DND-41 (cell line): ENCODE results near the gene SERGEF.
"Not testable (repeated sequence)": the region's sequence is repeated elsewhere in the genome, so short reads cannot be mapped to it uniquely, and the experiment has no call there.

Experiments used
- ATAC-seq: fragments of 200-7000 bp; cut with Tn5 transposase; 3 replicates; pipeline ENCODE4 v1.9.1; 2021; ENCODE audit warnings: low read depth; ENCODE audit not compliant: insufficient read depth
- DNase-seq: peaks from one replicate; pipeline ENCODE4 v3.0.0-alpha.2; 2020
- H2AFZ ChIP-seq: 2 replicates; pipeline ENCODE4 v1.6.0; 2012; ENCODE audit warnings: low read depth, low read length
- H3K27ac ChIP-seq: 2 replicates; pipeline ENCODE4 v1.5.1; 2012; ENCODE audit warnings: low read length, inconsistent platforms
- H3K27me3 ChIP-seq: fragments of 200-600 bp; sonication (generic); 2 replicates; pipeline ENCODE4 v1.6.0; 2012; ENCODE audit warnings: low read length, mild to moderate bottlenecking, inconsistent platforms; ENCODE audit not compliant: insufficient read depth, poor library complexity
- H3K36me3 ChIP-seq: 2 replicates; pipeline ENCODE4 v1.5.1; 2012; ENCODE audit warnings: low read length, inconsistent platforms; ENCODE audit not compliant: insufficient read depth
- H3K4me1 ChIP-seq: 2 replicates; pipeline ENCODE4 v1.5.1; 2012; ENCODE audit warnings: mild to moderate bottlenecking, low read length; ENCODE audit not compliant: insufficient read depth
- H3K4me2 ChIP-seq: 2 replicates; pipeline ENCODE4 v1.6.0; 2012; ENCODE audit warnings: mild to moderate bottlenecking, moderate library complexity, low read length, inconsistent platforms; ENCODE audit not compliant: insufficient read depth
- H3K4me3 ChIP-seq, 2 experiments: fragments of 200-600 bp in 1 of 2; shearing (Covaris generic) in 1 of 2; 2 replicates each; pipeline ENCODE4 v1.5.1; 2012 to 2016; ENCODE audit warnings: inconsistent platforms in 2 of 2, low read length in 2 of 2, mild to moderate bottlenecking in 2 of 2, low read depth in 1 of 2, moderate library complexity in 1 of 2
- H3K79me2 ChIP-seq: 2 replicates; pipeline ENCODE4 v1.6.0; 2012; ENCODE audit warnings: low read length, inconsistent platforms; ENCODE audit not compliant: insufficient read depth
- H3K9ac ChIP-seq: 2 replicates; pipeline ENCODE4 v1.6.0; 2012; ENCODE audit warnings: low read depth, mild to moderate bottlenecking, inconsistent platforms, low read length, moderate library complexity
- H3K9me3 ChIP-seq: 2 replicates; pipeline ENCODE4 v1.5.1; 2012; ENCODE audit warnings: low read length, moderate library complexity, mild to moderate bottlenecking, inconsistent platforms; ENCODE audit not compliant: insufficient read depth, severe bottlenecking
- H4K20me1 ChIP-seq: 2 replicates; pipeline ENCODE4 v1.6.0; 2012; ENCODE audit warnings: low read length; ENCODE audit not compliant: insufficient read depth
- EZH2 ChIP-seq: IDR thresholded peaks from 3 replicates; pipeline ENCODE4 v1.6.1; 2012; ENCODE audit warnings: borderline replicate concordance, low read depth, mild to moderate bottlenecking, moderate library complexity, low read length, inconsistent platforms; ENCODE audit not compliant: severe bottlenecking
- TF ChIP-seq, protein P1 (sequence below): IDR thresholded peaks from 2 replicates; pipeline ENCODE4 v1.5.1; 2012; ENCODE audit warnings: borderline replicate concordance, low read length, moderate library complexity, mild to moderate bottlenecking; ENCODE audit not compliant: poor library complexity, severe bottlenecking; ENCODE audit errors: extremely low read depth

Gene SERGEF

DNA sequence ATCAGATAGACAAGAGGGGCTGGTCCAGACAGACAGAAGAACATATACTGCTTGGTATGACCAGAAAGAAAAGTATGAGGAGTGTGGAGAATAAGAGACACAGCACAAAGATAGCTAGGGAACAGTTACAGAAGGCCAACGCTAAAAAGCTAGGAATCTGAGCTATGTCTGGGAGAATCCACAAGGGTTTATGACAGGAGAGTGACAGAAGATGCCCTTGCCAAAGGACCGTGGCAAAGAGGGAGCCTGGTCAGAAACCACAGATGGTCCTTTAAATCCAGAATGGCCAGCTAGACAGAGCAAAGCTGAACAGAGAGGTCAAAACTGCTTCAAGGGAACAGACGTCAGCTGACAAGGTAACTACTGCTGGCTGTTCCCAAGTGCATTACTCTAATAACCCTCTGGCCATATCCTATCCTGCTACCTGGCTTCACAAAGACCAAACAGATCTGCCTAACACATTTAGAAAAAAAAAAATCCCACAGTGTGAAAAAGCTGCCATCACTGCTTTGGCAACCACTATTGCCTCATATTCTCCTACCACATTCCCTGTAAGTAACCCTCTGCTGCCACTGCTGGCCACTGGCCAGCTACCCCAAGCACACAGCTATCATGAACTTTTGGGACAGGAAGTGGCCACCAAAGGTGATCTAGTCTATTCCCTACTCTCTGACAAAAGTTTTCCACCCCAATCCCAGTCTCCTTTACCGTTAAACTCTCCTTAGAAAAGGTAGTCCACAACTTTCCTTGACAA is 7.3 kb downstream of the SERGEF start:
- Histone ChIP-seq H3K27ac (no peak overlapping the region), H3K9ac (no peak overlapping the region), H2AFZ (no peak overlapping the region), H3K4me3 (no peak overlapping the region), H3K4me1 (no peaks in the 10 kb centered on the region), H3K9me3 (no peaks in the 10 kb centered on the region), H3K79me2 (peaks cover 2% of the 10 kb centered on the region; the same call in 1 of the 2 replicates), H3K27me3 (no peaks in the 10 kb centered on the region), H3K36me3 (peaks cover 47% of the 10 kb centered on the region), H3K4me2 (no peak overlapping the region), H4K20me1 (no peaks in the 10 kb centered on the region)
- TF ChIP-seq, protein P1, sequence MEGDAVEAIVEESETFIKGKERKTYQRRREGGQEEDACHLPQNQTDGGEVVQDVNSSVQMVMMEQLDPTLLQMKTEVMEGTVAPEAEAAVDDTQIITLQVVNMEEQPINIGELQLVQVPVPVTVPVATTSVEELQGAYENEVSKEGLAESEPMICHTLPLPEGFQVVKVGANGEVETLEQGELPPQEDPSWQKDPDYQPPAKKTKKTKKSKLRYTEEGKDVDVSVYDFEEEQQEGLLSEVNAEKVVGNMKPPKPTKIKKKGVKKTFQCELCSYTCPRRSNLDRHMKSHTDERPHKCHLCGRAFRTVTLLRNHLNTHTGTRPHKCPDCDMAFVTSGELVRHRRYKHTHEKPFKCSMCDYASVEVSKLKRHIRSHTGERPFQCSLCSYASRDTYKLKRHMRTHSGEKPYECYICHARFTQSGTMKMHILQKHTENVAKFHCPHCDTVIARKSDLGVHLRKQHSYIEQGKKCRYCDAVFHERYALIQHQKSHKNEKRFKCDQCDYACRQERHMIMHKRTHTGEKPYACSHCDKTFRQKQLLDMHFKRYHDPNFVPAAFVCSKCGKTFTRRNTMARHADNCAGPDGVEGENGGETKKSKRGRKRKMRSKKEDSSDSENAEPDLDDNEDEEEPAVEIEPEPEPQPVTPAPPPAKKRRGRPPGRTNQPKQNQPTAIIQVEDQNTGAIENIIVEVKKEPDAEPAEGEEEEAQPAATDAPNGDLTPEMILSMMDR = no peak
- TF ChIP-seq EZH2 = no peak
- DNase-seq = no peak
- no peak for ATAC-seq

- Histone ChIP-seq H3K4me3 (no peak overlapping the region), H4K20me1 (no peaks in the 10 kb centered on the region), H2AFZ (no peak overlapping the region), H3K27ac (no peak overlapping the region), H3K9ac (no peak overlapping the region), H3K4me2 (no peak overlapping the region), H3K4me1 (no peaks in the 10 kb centered on the region), H3K79me2 (no peaks in the 10 kb centered on the region), H3K9me3 (no peaks in the 10 kb centered on the region), H3K27me3 (no peaks in the 10 kb centered on the region), H3K36me3 (peaks cover 61% of the 10 kb centered on the region)
- DNase-seq = no peak
- no peak for ATAC-seq
- TF ChIP-seq EZH2 = no peak
- TF ChIP-seq, protein P1 = no peak
Measured at GRCh38 chr11:18001191-18001590, 11.7 kb downstream of the SERGEF start.

- no peak overlapping the region for H3K9ac ChIP-seq
- DNase-seq (no peak), ATAC-seq (no peak)
- no peaks in the 10 kb centered on the region for H4K20me1 ChIP-seq
- H3K9me3 ChIP-seq = no peaks in the 10 kb centered on the region
- H2AFZ ChIP-seq = no peak overlapping the region
- H3K36me3 ChIP-seq = peaks cover 61% of the 10 kb centered on the region
- TF ChIP-seq EZH2 = no peak
- TF ChIP-seq, protein P1 = no peak
- no peak overlapping the region for H3K4me2 ChIP-seq
- no peaks in the 10 kb centered on the region for H3K79me2 ChIP-seq
- no peak overlapping the region for H3K4me3 ChIP-seq
- no peaks in the 10 kb centered on the region for H3K27me3 ChIP-seq
- no peaks in the 10 kb centered on the region for H3K4me1 ChIP-seq
- H3K27ac ChIP-seq = no peak overlapping the region
Measured at GRCh38 chr11:18000760-18001159, 12.1 kb downstream of the SERGEF start.

DNA sequence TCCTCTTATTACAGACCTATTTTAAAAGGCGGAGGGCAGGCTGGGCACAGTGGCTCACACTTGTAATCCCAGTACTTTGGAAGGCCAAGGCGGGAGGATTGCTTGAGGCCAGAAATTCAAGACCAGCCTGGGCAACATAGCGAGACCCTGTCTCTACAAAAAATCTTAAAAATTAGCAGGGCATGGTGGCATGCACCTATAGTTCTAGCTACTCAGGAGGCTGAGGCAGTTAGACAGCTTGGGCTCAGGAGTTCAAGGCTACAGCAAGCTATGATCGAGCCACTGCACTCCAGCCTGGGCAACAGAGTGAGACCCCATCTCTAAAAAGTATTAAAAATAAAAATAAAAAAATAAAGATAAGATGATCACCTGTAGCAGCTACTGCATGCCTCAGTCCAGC is 12.7 kb downstream of the SERGEF start:
- not testable (repeated sequence) for H3K79me2 ChIP-seq, H3K27me3 ChIP-seq, H4K20me1 ChIP-seq, H2AFZ ChIP-seq, H3K9me3 ChIP-seq, H3K9ac ChIP-seq, DNase-seq, ATAC-seq, H3K4me1 ChIP-seq, H3K27ac ChIP-seq, H3K4me2 ChIP-seq, H3K4me3 ChIP-seq
- peaks cover 61% of the 10 kb centered on the region for H3K36me3 ChIP-seq
